ENCODE results near the gene ZNF235.

DNA sequence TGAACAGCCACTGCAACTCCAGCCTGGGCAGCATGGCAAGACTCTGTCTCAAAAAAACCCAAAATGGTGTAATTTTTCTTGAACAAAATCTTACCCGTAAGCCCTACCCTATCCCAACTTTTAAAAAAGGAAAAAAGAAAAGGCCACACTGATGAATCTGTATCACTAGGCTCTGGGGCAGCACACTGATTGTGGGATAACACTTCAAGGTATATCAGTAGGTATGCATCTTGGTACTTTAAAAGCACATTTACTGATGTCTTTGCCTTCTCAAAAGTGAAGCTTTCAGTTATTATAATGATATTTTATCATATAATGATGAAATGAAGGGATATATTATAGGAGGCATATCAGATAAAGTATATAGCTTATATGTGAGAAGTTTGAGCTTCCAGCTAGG is 27.3 kb upstream of the ZNF235 start:
- TF ChIP-seq, protein P1, sequence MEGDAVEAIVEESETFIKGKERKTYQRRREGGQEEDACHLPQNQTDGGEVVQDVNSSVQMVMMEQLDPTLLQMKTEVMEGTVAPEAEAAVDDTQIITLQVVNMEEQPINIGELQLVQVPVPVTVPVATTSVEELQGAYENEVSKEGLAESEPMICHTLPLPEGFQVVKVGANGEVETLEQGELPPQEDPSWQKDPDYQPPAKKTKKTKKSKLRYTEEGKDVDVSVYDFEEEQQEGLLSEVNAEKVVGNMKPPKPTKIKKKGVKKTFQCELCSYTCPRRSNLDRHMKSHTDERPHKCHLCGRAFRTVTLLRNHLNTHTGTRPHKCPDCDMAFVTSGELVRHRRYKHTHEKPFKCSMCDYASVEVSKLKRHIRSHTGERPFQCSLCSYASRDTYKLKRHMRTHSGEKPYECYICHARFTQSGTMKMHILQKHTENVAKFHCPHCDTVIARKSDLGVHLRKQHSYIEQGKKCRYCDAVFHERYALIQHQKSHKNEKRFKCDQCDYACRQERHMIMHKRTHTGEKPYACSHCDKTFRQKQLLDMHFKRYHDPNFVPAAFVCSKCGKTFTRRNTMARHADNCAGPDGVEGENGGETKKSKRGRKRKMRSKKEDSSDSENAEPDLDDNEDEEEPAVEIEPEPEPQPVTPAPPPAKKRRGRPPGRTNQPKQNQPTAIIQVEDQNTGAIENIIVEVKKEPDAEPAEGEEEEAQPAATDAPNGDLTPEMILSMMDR (IDR thresholded peaks at IDR 0.05), result no peak
- TF ChIP-seq POLR2AphosphoS5 (IDR thresholded peaks at IDR 0.05), result no peak
- no peak for TF ChIP-seq EP300 (IDR thresholded peaks at IDR 0.05)

All from suprapubic skin (tissue), 4 donors.